ENCODE results near the gene RMND1. TPM values are rescaled to one million over a fixed set of nuclear protein-coding genes. Genes with fewer than 3 reads are reported as not detected.
A peak's percentile ranks its signal among the peaks of the same experiment; 100 is the strongest.
"Not testable (repeated sequence)": the region's sequence is repeated elsewhere in the genome, so short reads cannot be mapped to it uniquely, and the experiment has no call there.

Gene RMND1
- total RNA-seq, 1 donor from 2014 or later, result 35.6 TPM

DNA sequence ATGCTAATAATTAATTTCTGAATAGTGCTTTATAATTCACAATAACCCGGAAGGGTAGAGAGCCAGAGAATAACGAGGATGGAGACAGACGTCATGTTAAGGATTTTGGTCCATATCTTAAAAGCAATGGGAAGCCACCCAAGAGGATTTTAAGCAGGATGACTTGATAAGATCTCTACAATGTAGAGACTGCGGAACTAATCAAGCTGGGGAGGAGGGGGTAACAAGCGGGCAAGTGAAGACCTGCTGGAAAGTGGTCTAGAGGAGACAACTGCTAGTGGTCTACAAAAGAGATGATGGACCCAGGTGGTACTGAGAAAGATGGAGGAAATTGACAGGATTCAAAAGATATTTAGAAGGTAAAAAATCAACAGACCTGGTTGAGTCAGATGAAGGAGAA lies 67.8 kb downstream of the RMND1 start:
- Mint-ChIP-seq H3K27ac (ENCODE audit: unreplicated experiment) (no peak overlapping the region), H3K27me3 (ENCODE audit: unreplicated experiment) (no peaks in the 10 kb centered on the region), H3K9me3 (ENCODE audit: unreplicated experiment) (no peaks in the 10 kb centered on the region), H3K4me1 (ENCODE audit: unreplicated experiment) (peaks cover 39% of the 10 kb centered on the region), H3K36me3 (ENCODE audit: unreplicated experiment) (peaks cover 7% of the 10 kb centered on the region), H3K4me3 (ENCODE audit: unreplicated experiment) (no peak overlapping the region)
- no peak for TF ChIP-seq CTCF (IDR thresholded peaks at IDR 0.05)
- DNase-seq (ENCODE audit: extremely low spot score, unreplicated experiment), result no peak

DNA sequence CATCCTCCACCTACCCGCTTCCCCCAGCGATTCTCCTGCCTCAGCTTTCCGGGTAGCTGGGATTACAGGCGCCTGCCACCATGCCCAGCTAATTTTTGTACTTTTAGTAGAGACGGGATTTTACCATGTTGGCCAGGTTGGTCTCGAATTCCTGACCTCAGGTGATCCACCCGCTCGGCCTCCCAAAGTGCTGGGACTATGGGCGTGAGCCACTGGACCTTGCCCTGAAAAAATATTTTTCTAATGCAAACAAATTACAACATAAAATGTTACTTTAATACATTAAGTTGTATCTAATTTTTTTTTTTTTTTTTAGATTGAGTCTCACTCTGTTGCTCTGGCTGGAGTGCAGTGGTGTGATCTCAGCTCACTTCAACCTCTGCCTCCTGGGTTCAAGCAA lies 69.3 kb downstream of the RMND1 start:
- H3K9me3 Mint-ChIP-seq (ENCODE audit: unreplicated experiment); H3K27ac Mint-ChIP-seq (ENCODE audit: unreplicated experiment); DNase-seq (ENCODE audit: extremely low spot score, unreplicated experiment); H3K36me3 Mint-ChIP-seq (ENCODE audit: unreplicated experiment); H3K4me3 Mint-ChIP-seq (ENCODE audit: unreplicated experiment); H3K27me3 Mint-ChIP-seq (ENCODE audit: unreplicated experiment): not testable (repeated sequence)
- peaks cover 32% of the 10 kb centered on the region for H3K4me1 Mint-ChIP-seq (ENCODE audit: unreplicated experiment)

DNA sequence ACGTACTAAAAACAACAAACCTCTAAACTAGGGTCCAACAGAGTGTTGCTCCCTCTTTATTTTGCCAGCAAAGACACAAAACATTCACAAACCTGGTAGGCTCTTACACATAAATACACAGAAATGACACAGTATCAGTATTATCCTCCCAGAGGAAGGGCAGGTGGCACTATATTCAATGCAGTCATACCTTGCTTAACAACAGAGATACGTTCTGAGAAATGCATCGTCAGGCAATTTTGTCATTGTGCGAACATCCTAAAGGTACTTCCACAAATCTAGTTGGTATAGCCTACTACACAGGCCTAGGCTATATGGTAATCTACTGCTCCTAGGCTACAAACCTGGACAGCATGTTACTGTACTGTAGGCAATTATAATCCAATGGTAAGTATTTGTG lies 70.2 kb downstream of the RMND1 start:
- H3K27ac Mint-ChIP-seq (ENCODE audit: unreplicated experiment), result no peak overlapping the region
- TF ChIP-seq CTCF (IDR thresholded peaks at IDR 0.05), result no peak
- H3K9me3 Mint-ChIP-seq (ENCODE audit: unreplicated experiment), result no peaks in the 10 kb centered on the region
- H3K27me3 Mint-ChIP-seq (ENCODE audit: unreplicated experiment), result no peaks in the 10 kb centered on the region
- DNase-seq (ENCODE audit: extremely low spot score, unreplicated experiment), result no peak
- H3K4me3 Mint-ChIP-seq (ENCODE audit: unreplicated experiment), result no peak overlapping the region
- peaks cover 29% of the 10 kb centered on the region for H3K4me1 Mint-ChIP-seq (ENCODE audit: unreplicated experiment)
- peaks cover 7% of the 10 kb centered on the region for H3K36me3 Mint-ChIP-seq (ENCODE audit: unreplicated experiment)

- Mint-ChIP-seq H3K36me3 (ENCODE audit: unreplicated experiment) (peaks cover 7% of the 10 kb centered on the region), H3K9me3 (ENCODE audit: unreplicated experiment) (peaks cover 5% of the 10 kb centered on the region), H3K27ac (ENCODE audit: unreplicated experiment) (peak overlapping the region; percentile 82), H3K4me3 (ENCODE audit: unreplicated experiment) (no peak overlapping the region), H3K27me3 (ENCODE audit: unreplicated experiment) (no peaks in the 10 kb centered on the region), H3K4me1 (ENCODE audit: unreplicated experiment) (peaks cover 37% of the 10 kb centered on the region)
- no peak for DNase-seq (ENCODE audit: extremely low spot score, unreplicated experiment)
- no peak for TF ChIP-seq CTCF (IDR thresholded peaks at IDR 0.05)
Observed at GRCh38 chr6:151380848-151381205, 71.1 kb downstream of the RMND1 start.

DNA sequence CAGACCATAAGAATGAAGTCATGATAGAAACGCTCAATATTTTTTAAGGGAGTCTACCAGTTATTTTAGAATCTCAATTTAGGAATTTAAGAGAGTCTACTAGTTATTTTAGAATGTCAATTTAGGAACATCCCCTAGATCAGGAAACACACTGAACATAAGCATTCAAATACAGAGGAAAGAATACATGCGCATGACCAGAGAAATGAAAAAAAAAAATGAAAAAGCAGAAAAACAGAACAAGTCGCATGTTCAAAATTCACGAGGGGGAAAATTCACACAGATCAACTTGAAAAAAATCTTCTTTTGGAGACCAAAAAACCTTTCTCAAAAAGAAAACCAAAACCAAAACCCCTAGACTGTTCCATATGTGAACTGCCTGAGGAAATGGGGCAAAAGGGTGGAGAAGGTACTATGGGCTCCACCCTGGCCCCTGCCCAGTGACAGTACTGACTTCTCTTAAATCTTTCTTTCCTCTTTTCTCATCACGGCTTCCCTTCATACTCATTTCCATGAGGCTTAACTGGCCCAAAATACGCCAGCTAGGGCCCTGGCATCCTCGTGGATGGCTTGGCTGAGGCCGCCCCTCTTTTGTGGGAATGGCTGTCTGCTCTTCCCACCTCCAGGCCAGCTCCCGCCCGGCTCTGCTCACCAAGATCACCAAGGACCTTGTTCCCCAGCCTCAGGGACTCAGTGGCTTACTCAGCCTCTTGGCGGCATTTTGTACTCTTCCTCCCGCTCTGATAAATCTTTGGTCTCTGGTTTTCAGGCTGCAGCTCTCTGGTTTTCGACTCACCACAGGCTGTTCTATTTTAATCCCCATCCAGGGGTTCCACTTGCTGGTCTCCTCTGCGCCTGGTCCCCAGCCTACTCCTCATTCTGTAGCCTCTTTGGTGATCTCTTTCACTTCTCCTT lies 71.7 kb downstream of the RMND1 start:
- Mint-ChIP-seq H3K27ac (ENCODE audit: unreplicated experiment) (peak overlapping the region; percentile 82), H3K4me1 (ENCODE audit: unreplicated experiment) (peaks cover 40% of the 10 kb centered on the region), H3K9me3 (ENCODE audit: unreplicated experiment) (peaks cover 6% of the 10 kb centered on the region), H3K36me3 (ENCODE audit: unreplicated experiment) (peaks cover 7% of the 10 kb centered on the region), H3K4me3 (ENCODE audit: unreplicated experiment) (peak overlapping the region; percentile 26), H3K27me3 (ENCODE audit: unreplicated experiment) (no peaks in the 10 kb centered on the region)
- DNase-seq (ENCODE audit: extremely low spot score, unreplicated experiment), result no peak
- TF ChIP-seq CTCF (IDR thresholded peaks at IDR 0.05), result no peak

Data from osteocyte (in vitro differentiated cells).